ENCODE measurements around the gene GRIN2A. TPM values are rescaled to one million over a fixed set of nuclear protein-coding genes. Genes with fewer than 3 reads are reported as not detected.

GRIN2A gene
- total RNA-seq, 1 donor from 2014 or later, result 0.56 TPM

GRCh38 chr16:10200637-10201586 lies 18.7 kb upstream of the GRIN2A start:
- no peaks in the 10 kb centered on the region for H3K27me3 ChIP-seq (ENCODE audit: low read depth)
- no peak for TF ChIP-seq CTCF (IDR thresholded peaks at IDR 0.05)
- no peaks in the 10 kb centered on the region for H3K9me3 ChIP-seq
- no peak overlapping the region for H3K27ac ChIP-seq
- no peaks in the 10 kb centered on the region for H3K36me3 ChIP-seq
- intact Hi-C loops (cut with DNase I), result no loop called here
- H3K4me3 ChIP-seq, result no peak overlapping the region
- no peaks in the 10 kb centered on the region for H3K4me1 ChIP-seq
- DNase-seq (no peak), ATAC-seq (no peak)

- Histone ChIP-seq H3K4me1 (no peaks in the 10 kb centered on the region), H3K36me3 (no peaks in the 10 kb centered on the region), H3K27me3 (ENCODE audit: low read depth) (peaks cover 6% of the 10 kb centered on the region), H3K27ac (no peak overlapping the region), H3K9me3 (no peaks in the 10 kb centered on the region), H3K4me3 (no peak overlapping the region)
- DNase-seq, result no peak
- intact Hi-C loops (cut with DNase I), result no loop called here
- ATAC-seq, result no peak
- no peak for TF ChIP-seq CTCF (IDR thresholded peaks at IDR 0.05)
Measured at GRCh38 chr16:10196999-10197398, 14.8 kb upstream of the GRIN2A start.

- no peak for TF ChIP-seq CTCF (IDR thresholded peaks at IDR 0.05)
Measured at GRCh38 chr16:10191096-10191495, 8.9 kb upstream of the GRIN2A start.

GRCh38 chr16:10189861-10190390 lies 7.7 kb upstream of the GRIN2A start:
- Histone ChIP-seq H3K27me3 (ENCODE audit: low read depth) (peaks cover 14% of the 10 kb centered on the region), H3K9me3 (no peaks in the 10 kb centered on the region), H3K27ac (no peak overlapping the region), H3K4me1 (no peaks in the 10 kb centered on the region), H3K4me3 (no peak overlapping the region), H3K36me3 (no peaks in the 10 kb centered on the region)
- TF ChIP-seq CTCF (IDR thresholded peaks at IDR 0.05), result no peak
- intact Hi-C loops (cut with DNase I), result no loop called here
- ATAC-seq (no peak), DNase-seq (no peak)

More at GRCh38 chr16:10191096-10191495, 8.9 kb upstream of the GRIN2A start:
- no peaks in the 10 kb centered on the region for H3K9me3 ChIP-seq
- H3K4me3 ChIP-seq, result no peak overlapping the region
- H3K27ac ChIP-seq, result no peak overlapping the region
- peaks cover 6% of the 10 kb centered on the region for H3K27me3 ChIP-seq (ENCODE audit: low read depth)
- ATAC-seq (no peak), DNase-seq (no peak)
- intact Hi-C loops (cut with DNase I), result no loop called here
- H3K36me3 ChIP-seq, result no peaks in the 10 kb centered on the region
- H3K4me1 ChIP-seq, result no peaks in the 10 kb centered on the region

GRCh38 chr16:10188236-10188635 lies 6.0 kb upstream of the GRIN2A start:
- no peak for TF ChIP-seq CTCF (IDR thresholded peaks at IDR 0.05)
- DNase-seq (no peak), ATAC-seq (no peak)
- Histone ChIP-seq H3K9me3 (no peaks in the 10 kb centered on the region), H3K27ac (no peak overlapping the region), H3K4me1 (peaks cover under 1% of the 10 kb centered on the region), H3K36me3 (no peaks in the 10 kb centered on the region), H3K27me3 (ENCODE audit: low read depth) (peaks cover 18% of the 10 kb centered on the region), H3K4me3 (no peak overlapping the region)
- intact Hi-C loops (cut with DNase I), result no loop called here

Measured in lower lobe of right lung (tissue), 2 donors.